ENCODE measurements around the gene VPS39. TPM values are rescaled to one million over a fixed set of nuclear protein-coding genes. Genes with fewer than 3 reads are reported as not detected.

The VPS39 gene
- total and polyA plus RNA-seq, 2 of the 8 experiments (the other 6 are each of a cell fraction or from before 2014, with no cell fraction given): 34.4 to 36.6 TPM

DNA sequence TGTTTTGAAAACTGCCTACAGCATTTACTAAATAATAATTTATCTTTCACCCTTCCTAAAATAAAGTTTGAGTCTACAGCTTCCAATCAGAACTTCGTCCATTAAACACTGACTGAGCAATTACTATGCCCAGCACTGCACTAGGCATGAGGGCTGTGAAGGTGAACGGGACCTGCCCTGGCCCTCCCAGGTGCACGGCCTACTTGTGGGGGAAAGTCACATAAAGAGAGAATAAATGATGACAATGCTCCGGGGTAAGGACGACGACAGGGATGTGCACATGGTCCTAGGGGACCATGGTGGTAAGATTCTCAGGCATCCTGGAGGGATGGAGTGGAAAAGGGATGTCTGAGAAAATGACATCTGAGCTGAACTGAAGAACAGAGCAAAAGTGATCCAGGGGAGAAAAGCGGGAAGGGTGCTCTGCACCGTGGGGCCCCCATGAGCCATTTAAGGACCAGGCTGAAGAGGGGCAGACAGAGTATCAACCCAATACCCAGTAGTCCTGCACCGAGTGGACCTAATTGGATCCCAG lies 63.2 kb downstream of the VPS39 start (continued):
- TF ChIP-seq RBBP5 (IDR thresholded peaks at IDR 0.05; ENCODE audit: borderline replicate concordance, low read depth, low read length) (no peak), RAD21 (IDR thresholded peaks at IDR 0.05 in 1 of 2, conservative IDR thresholded peaks at IDR 0.05 in 1 of 2; ENCODE audit: low read depth in 2 of 2, low read length in 2 of 2) (no peak), SAP30 (IDR thresholded peaks at IDR 0.05; ENCODE audit: insufficient read depth, insufficient replicate concordance, low read length) (no peak), TCF12 (IDR thresholded peaks at IDR 0.05; ENCODE audit: low read depth, low read length) (no peak), POLR2AphosphoS5 (IDR thresholded peaks at IDR 0.05; ENCODE audit: low read depth, low read length) (no peak), ZNF274 (IDR thresholded peaks at IDR 0.05; ENCODE audit: borderline replicate concordance, extremely low read depth, low read length) (no peak), MAFK (IDR thresholded peaks at IDR 0.05; ENCODE audit: low read depth, low read length) (no peak), RFX5 (IDR thresholded peaks at IDR 0.05; ENCODE audit: borderline replicate concordance, low read depth, low read length) (no peak)
- TF ChIP-seq, protein P1, sequence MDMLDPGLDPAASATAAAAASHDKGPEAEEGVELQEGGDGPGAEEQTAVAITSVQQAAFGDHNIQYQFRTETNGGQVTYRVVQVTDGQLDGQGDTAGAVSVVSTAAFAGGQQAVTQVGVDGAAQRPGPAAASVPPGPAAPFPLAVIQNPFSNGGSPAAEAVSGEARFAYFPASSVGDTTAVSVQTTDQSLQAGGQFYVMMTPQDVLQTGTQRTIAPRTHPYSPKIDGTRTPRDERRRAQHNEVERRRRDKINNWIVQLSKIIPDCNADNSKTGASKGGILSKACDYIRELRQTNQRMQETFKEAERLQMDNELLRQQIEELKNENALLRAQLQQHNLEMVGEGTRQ (IDR thresholded peaks at IDR 0.05; ENCODE audit: low read length): no peak
- TF ChIP-seq, protein P2, sequence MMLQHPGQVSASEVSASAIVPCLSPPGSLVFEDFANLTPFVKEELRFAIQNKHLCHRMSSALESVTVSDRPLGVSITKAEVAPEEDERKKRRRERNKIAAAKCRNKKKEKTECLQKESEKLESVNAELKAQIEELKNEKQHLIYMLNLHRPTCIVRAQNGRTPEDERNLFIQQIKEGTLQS (IDR thresholded peaks at IDR 0.05; ENCODE audit: insufficient read depth, low read depth, low read length): no peak
